Myocyte (in vitro differentiated cells): ENCODE data around the gene ADCY2. TPM values are rescaled to one million over a fixed set of nuclear protein-coding genes. Genes with fewer than 3 reads are reported as not detected.

Experiments
- DNase-seq: peaks from one replicate; pipeline ENCODE4 v3.0.0-alpha.2; 2012; ENCODE audit warnings: low read depth
- total RNA-seq: library from RNA; depleted of rRNA; stranded (reverse); fragments of >200 nt; gene quantifications from 2 replicates; pipeline ENCODE4 v1.2.3, GENCODE V29; 2014

The ADCY2 gene
- total RNA-seq, 1 donor from 2014 or later = not detected

- no peak for DNase-seq
Observed at GRCh38 chr5:7437836-7438235, 41.9 kb downstream of the ADCY2 start.

- DNase-seq = no peak
Observed at GRCh38 chr5:7445068-7445467, 49.1 kb downstream of the ADCY2 start.

- no peak for DNase-seq
Observed at GRCh38 chr5:7445831-7446230, 49.9 kb downstream of the ADCY2 start.

GRCh38 chr5:7446913-7447312 lies 51.0 kb downstream of the ADCY2 start:
- no peak for DNase-seq

GRCh38 chr5:7453947-7454346 lies 58.0 kb downstream of the ADCY2 start:
- no peak for DNase-seq

- no peak for DNase-seq
Observed at GRCh38 chr5:7456206-7456605, 60.3 kb downstream of the ADCY2 start.

GRCh38 chr5:7461371-7461770 lies 65.4 kb downstream of the ADCY2 start:
- DNase-seq = no peak

GRCh38 chr5:7462758-7463157 lies 66.8 kb downstream of the ADCY2 start:
- no peak for DNase-seq

GRCh38 chr5:7464182-7464581 lies 68.2 kb downstream of the ADCY2 start:
- DNase-seq = no peak

GRCh38 chr5:7467179-7467578 lies 71.2 kb downstream of the ADCY2 start:
- DNase-seq = no peak

- no peak for DNase-seq
Observed at GRCh38 chr5:7468742-7469141, 72.8 kb downstream of the ADCY2 start.

GRCh38 chr5:7471710-7472109 lies 75.8 kb downstream of the ADCY2 start:
- DNase-seq = no peak

- DNase-seq = no peak
Observed at GRCh38 chr5:7473115-7473514, 77.2 kb downstream of the ADCY2 start.

GRCh38 chr5:7473668-7474215 lies 77.8 kb downstream of the ADCY2 start:
- DNase-seq = no peak

- DNase-seq = no peak
Observed at GRCh38 chr5:7474821-7475403, 79.0 kb downstream of the ADCY2 start.

- no peak for DNase-seq
Observed at GRCh38 chr5:7478459-7478858, 82.5 kb downstream of the ADCY2 start.

- DNase-seq = no peak
Observed at GRCh38 chr5:7488734-7489133, 92.8 kb downstream of the ADCY2 start.

GRCh38 chr5:7492371-7492770 lies 96.4 kb downstream of the ADCY2 start:
- DNase-seq = no peak

GRCh38 chr5:7493081-7493480 lies 97.1 kb downstream of the ADCY2 start:
- DNase-seq = no peak

GRCh38 chr5:7493622-7494021 lies 97.7 kb downstream of the ADCY2 start:
- DNase-seq = no peak

- DNase-seq = no peak
Observed at GRCh38 chr5:7494481-7495130, 98.7 kb downstream of the ADCY2 start.

GRCh38 chr5:7495131-7495517 lies 99.2 kb downstream of the ADCY2 start:
- no peak for DNase-seq

- DNase-seq = no peak
Observed at GRCh38 chr5:7500256-7500655, 104.3 kb downstream of the ADCY2 start.
